Measurements from ENCODE around the gene KRTAP16-1. TPM values are rescaled to one million over a fixed set of nuclear protein-coding genes. Genes with fewer than 3 reads are reported as not detected.

The KRTAP16-1 gene
- total RNA-seq, 1 experiment from 2014 or later = not detected

- Histone ChIP-seq H3K4me3 (no peak overlapping the region), H3K27ac (no peak overlapping the region), H3K36me3 (no peaks in the 10 kb centered on the region), H3K9me3 (replicated peaks) (0 out of 2 replicates have a peak, but pooled peaks cover 3% of the 10 kb centered on the region), H3K27me3 (no peaks in the 10 kb centered on the region), H3K4me1 (no peaks in the 10 kb centered on the region)
- DNase-seq = no peak
These were observed 14.1 kb upstream of the KRTAP16-1 start for GRCh38 chr17:41322903-41323895.

- H3K27ac ChIP-seq = no peak overlapping the region
- DNase-seq = peak in 1 of 2 experiments; percentile 54
- 0 out of 2 replicates have a peak, but pooled peaks cover 3% of the 10 kb centered on the region for H3K9me3 ChIP-seq (replicated peaks)
- H3K4me3 ChIP-seq = no peak overlapping the region
- no peaks in the 10 kb centered on the region for H3K36me3 ChIP-seq
- H3K27me3 ChIP-seq = no peaks in the 10 kb centered on the region
- H3K4me1 ChIP-seq = no peaks in the 10 kb centered on the region
These were observed 13.2 kb upstream of the KRTAP16-1 start for GRCh38 chr17:41322094-41322902.

- Histone ChIP-seq H3K27me3 (no peaks in the 10 kb centered on the region), H3K4me3 (no peak overlapping the region), H3K9me3 (replicated peaks) (0 out of 2 replicates have a peak, but pooled peaks cover 3% of the 10 kb centered on the region), H3K27ac (no peak overlapping the region), H3K4me1 (no peaks in the 10 kb centered on the region), H3K36me3 (no peaks in the 10 kb centered on the region)
- no peak for DNase-seq
These were observed 9.1 kb upstream of the KRTAP16-1 start for GRCh38 chr17:41318231-41318630.

- Histone ChIP-seq H3K9me3 (replicated peaks) (0 out of 2 replicates have a peak, but pooled peaks cover 1% of the 10 kb centered on the region), H3K36me3 (no peaks in the 10 kb centered on the region), H3K4me1 (no peaks in the 10 kb centered on the region), H3K27ac (no peak overlapping the region), H3K27me3 (no peaks in the 10 kb centered on the region), H3K4me3 (no peak overlapping the region)
- DNase-seq = no peak
These were observed 6.8 kb upstream of the KRTAP16-1 start for GRCh38 chr17:41315814-41316445.

- Histone ChIP-seq H3K9me3 (replicated peaks) (no peaks in the 10 kb centered on the region), H3K4me3 (no peak within 1 kb of the TSS), H3K27me3 (no peaks in the 10 kb centered on the region), H3K4me1 (no peaks in the 10 kb centered on the region), H3K36me3 (no peaks in the 10 kb centered on the region), H3K27ac (no peak within 1 kb of the TSS)
- DNase-seq = no peak
These were observed 6.2 kb upstream of the KRTAP16-1 start, which contains the start of gene KRTAP17-1 for GRCh38 chr17:41315204-41315794. Gene KRTAP17-1 (minus strand): TSS chr17:41315710. CDS start chr17:41315650, 60 bp downstream.

- Histone ChIP-seq H3K27me3 (no peaks in the 10 kb centered on the region), H3K36me3 (no peaks in the 10 kb centered on the region), H3K4me1 (peaks cover 17% of the 10 kb centered on the region), H3K27ac (no peak overlapping the region), H3K9me3 (replicated peaks) (no peaks in the 10 kb centered on the region), H3K4me3 (no peak overlapping the region)
- DNase-seq = no peak
These were observed 2.0 kb upstream of the KRTAP16-1 start for GRCh38 chr17:41311111-41311510.

GRCh38 chr17:41308251-41308917 lies 725 bp downstream of the KRTAP16-1 start:
- Histone ChIP-seq H3K27me3 (no peaks in the 10 kb centered on the region), H3K4me3 (no peak overlapping the region), H3K9me3 (replicated peaks) (no peaks in the 10 kb centered on the region), H3K27ac (peak overlapping the region; percentile 14; the same call in 1 of the 2 replicates), H3K4me1 (peaks cover 17% of the 10 kb centered on the region), H3K36me3 (no peaks in the 10 kb centered on the region)
- DNase-seq = peak; percentile 33 to 47

GRCh38 chr17:41307647-41308046 lies 1.5 kb downstream of the KRTAP16-1 start:
- Histone ChIP-seq H3K27me3 (no peaks in the 10 kb centered on the region), H3K36me3 (no peaks in the 10 kb centered on the region), H3K9me3 (replicated peaks) (no peaks in the 10 kb centered on the region), H3K4me1 (peaks cover 17% of the 10 kb centered on the region), H3K4me3 (no peak overlapping the region), H3K27ac (no peak overlapping the region)
- DNase-seq = no peak

GRCh38 chr17:41304091-41304490 lies 5.0 kb downstream of the KRTAP16-1 start:
- Histone ChIP-seq H3K27ac (no peak overlapping the region), H3K9me3 (replicated peaks) (no peaks in the 10 kb centered on the region), H3K4me3 (no peak overlapping the region), H3K4me1 (peaks cover 15% of the 10 kb centered on the region), H3K36me3 (no peaks in the 10 kb centered on the region), H3K27me3 (no peaks in the 10 kb centered on the region)
- no peak for DNase-seq

- no peaks in the 10 kb centered on the region for H3K36me3 ChIP-seq
- peaks cover 4% of the 10 kb centered on the region for H3K4me1 ChIP-seq
- H3K27ac ChIP-seq = no peak overlapping the region
- H3K4me3 ChIP-seq = no peak overlapping the region
- no peaks in the 10 kb centered on the region for H3K9me3 ChIP-seq (replicated peaks)
- H3K27me3 ChIP-seq = no peaks in the 10 kb centered on the region
- DNase-seq = no peak
These were observed 6.1 kb downstream of the KRTAP16-1 start for GRCh38 chr17:41302981-41303380.

- no peak for DNase-seq
- Histone ChIP-seq H3K36me3 (no peaks in the 10 kb centered on the region), H3K27me3 (no peaks in the 10 kb centered on the region), H3K9me3 (replicated peaks) (no peaks in the 10 kb centered on the region), H3K4me3 (no peak within 1 kb of the TSS), H3K4me1 (no peaks in the 10 kb centered on the region), H3K27ac (no peak within 1 kb of the TSS)
These were observed 6.9 kb downstream of the KRTAP16-1 start, which contains the start of gene KRTAP29-1 for GRCh38 chr17:41301916-41302901. Gene KRTAP29-1 (minus strand): TSS chr17:41302851. CDS start chr17:41302851, 0 bp downstream.

- Histone ChIP-seq H3K4me3 (no peak overlapping the region), H3K27ac (no peak overlapping the region), H3K9me3 (replicated peaks) (no peaks in the 10 kb centered on the region), H3K27me3 (no peaks in the 10 kb centered on the region), H3K4me1 (no peaks in the 10 kb centered on the region), H3K36me3 (no peaks in the 10 kb centered on the region)
- DNase-seq = no peak
These were observed 7.8 kb downstream of the KRTAP16-1 start for GRCh38 chr17:41301204-41301790.

Measured in SJCRH30 (cell line).